ENCODE results near the gene BUB1B.
A peak's percentile ranks its signal among the peaks of the same experiment; 100 is the strongest.
"Not testable (repeated sequence)": the region's sequence is repeated elsewhere in the genome, so short reads cannot be mapped to it uniquely, and the experiment has no call there.

The BUB1B gene

DNA sequence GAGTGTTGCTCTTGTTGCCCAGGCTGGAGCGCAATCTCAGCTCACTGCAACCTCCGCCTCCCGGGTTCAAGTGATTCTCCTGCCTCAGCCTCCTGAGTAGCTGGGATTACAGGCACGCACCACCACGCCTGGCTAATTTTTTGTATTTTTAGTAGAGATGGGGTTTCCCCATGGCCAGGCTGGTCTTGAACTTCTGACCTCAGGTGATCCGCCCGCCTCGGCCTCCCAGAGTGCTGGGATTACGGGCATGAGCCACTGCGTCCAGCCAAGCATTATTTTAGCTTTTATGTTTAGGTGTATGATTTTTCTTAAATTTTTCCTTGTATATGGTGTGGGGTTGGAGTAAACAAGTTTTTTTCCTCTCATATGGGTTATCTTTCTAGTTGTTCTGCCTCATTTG lies 6.5 kb downstream of the BUB1B start:
- DNase-seq; in situ Hi-C loops (cut with MboI; ENCODE audit: low pct_unique_long_range_greater_than_20kb, low sequenced_read_pairs): not testable (repeated sequence)

DNA sequence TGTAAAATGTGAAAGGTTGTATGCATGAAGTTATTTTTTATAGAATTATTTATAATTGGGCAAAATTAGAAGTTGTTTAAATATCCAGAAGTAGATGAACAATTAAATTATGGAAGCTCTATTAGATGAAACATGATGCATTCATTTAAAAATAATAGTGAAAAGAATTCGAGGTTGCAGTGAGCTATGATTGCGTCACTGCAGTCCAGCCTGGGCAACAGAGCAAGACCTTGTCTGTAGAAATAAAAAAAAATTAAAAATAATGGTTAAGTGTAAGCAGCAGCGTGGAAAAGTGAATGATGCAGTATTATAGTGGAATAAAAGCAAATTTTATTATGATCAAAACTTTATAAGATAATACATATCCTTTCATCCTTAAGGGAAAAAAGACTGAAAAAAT lies 14.3 kb downstream of the BUB1B start:
- DNase-seq = no peak
- in situ Hi-C loops (cut with MboI; ENCODE audit: low pct_unique_long_range_greater_than_20kb, low sequenced_read_pairs) = no loop called here

DNA sequence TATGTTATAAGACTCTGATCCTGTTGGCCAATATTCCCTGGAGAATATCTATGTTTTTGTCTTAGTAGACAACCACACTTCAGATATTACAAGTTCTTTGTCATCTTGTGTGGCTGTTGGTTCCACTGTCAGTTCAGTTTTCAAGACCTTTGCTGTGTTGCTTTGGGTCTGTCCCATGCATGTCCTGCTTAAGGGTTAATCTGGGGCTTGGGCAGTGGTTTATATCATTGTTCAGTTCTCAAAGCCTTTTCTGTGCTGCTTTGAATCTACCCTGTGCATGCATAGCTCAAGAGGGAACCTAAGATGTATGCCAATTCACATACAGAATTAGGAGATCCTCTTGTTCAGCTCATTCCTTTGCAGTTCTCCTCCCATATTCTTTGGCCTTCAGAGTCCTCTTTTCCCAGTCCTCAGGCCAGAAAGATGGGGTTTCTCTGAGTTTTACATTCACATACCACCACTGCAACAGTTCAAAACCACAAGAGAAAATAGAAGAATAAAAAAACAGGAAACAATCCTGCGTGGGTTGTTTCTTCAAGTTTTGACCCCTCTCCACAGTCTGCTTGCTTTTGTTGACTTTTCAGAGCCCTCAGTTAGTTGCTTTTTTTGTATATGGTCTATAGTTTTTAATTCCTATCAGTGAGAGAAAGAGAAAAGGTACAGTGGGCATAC lies 21.6 kb downstream of the BUB1B start:
- in situ Hi-C loops (cut with MboI; ENCODE audit: low pct_unique_long_range_greater_than_20kb, low sequenced_read_pairs) = no loop called here
- peak; percentile 27 for DNase-seq

DNA sequence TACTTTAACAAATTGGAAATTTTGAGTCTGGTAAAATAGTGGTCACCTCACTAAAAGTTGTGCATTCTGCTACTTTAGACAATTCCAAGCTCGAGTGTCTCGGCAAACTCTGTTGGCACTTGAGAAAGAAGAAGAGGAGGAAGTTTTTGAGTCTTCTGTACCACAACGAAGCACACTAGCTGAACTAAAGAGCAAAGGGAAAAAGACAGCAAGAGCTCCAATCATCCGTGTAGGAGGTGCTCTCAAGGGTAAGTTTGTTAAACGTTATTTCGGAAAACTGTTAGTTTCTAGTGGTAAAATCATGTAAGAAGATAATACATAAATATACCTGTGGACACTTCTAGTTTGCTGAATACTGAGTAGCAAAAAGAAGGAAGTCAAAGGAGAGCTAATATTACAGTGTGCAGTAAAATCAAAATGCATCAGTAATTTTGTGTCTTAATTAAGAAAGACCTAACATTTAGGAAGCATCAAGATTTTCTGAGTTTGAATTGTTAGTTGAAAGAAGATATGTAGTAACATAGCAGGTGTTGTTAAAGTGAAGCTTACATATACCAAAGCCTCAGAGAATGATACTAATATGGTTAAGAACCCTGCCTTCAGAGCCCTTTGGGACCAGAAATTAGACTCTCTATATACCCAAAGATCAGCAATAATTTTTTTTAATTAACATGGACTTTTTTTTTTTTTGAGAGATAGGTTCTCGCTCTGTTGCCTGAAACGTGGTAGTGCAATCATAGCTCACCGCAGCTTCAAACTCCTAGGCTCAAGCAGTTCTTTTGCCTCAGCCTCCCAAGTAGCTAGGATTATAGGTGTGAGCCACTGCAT lies 23.0 kb downstream of the BUB1B start:
- in situ Hi-C loops (cut with MboI; ENCODE audit: low pct_unique_long_range_greater_than_20kb, low sequenced_read_pairs) = no loop called here

DNA sequence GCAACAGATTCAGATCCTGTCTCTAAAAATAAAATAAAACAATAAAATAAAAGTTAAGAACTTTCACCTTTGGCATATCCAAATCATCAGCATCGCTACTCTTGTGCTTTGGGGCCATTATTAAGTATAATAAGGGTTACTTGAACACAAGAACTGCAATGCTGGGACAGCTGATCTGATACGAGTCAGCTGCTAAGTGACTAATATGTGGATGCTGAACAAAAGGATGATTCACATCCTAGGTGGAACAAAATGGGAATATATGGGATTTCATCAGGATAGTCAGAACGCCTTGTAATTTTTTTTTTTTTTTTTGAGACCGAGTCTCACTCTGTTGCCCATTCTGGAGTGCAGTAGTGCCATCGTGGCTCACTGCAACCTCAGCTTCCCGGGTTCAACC lies 29.7 kb downstream of the BUB1B start:
- in situ Hi-C loops (cut with MboI; ENCODE audit: low pct_unique_long_range_greater_than_20kb, low sequenced_read_pairs) = no loop called here
- no peak for DNase-seq

More for the DNA sequence above, 23.0 kb downstream of the BUB1B start:
- no peak for DNase-seq

DNA sequence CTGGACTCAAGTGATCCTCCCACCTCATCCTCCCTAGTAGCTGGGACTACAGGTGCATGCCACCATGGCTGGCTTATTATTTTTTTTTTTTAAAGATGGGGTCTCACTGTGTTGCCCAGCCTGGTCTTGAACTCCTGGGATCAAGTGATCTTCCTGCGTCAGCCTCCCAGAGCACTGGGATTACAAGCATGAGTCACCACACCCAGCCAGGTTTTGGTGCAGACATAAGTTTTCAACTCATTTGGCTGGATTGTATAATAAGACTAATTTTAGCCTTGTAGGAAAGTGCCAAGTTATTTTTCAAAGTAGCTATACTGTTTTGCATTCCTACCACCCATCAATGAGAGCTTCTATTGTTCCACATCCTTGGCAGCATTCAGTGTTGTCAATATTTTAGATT lies 32.1 kb downstream of the BUB1B start:
- in situ Hi-C loops (cut with MboI; ENCODE audit: low pct_unique_long_range_greater_than_20kb, low sequenced_read_pairs) = no loop called here
- no peak for DNase-seq

DNA sequence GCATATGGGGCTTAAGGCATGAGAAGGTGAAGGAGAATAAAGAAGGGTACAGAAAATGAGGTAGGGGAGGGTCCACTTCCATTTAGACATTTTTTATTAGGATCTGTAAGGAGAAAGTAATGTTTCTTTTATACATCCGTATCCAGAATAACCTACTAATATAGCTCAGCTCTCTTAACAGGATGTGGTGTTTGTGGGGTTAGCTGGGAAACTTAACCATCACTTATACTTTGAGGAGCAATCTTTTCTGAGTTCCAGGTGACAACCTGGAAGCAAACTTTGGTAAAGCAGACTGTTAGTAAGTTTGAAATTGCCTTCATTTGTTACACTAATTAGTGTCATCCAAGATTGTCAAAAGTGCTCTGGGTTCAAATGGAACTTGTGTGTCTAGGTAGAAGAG lies 36.6 kb downstream of the BUB1B start:
- no peak for DNase-seq
- in situ Hi-C loops (cut with MboI; ENCODE audit: low pct_unique_long_range_greater_than_20kb, low sequenced_read_pairs) = no loop called here

DNA sequence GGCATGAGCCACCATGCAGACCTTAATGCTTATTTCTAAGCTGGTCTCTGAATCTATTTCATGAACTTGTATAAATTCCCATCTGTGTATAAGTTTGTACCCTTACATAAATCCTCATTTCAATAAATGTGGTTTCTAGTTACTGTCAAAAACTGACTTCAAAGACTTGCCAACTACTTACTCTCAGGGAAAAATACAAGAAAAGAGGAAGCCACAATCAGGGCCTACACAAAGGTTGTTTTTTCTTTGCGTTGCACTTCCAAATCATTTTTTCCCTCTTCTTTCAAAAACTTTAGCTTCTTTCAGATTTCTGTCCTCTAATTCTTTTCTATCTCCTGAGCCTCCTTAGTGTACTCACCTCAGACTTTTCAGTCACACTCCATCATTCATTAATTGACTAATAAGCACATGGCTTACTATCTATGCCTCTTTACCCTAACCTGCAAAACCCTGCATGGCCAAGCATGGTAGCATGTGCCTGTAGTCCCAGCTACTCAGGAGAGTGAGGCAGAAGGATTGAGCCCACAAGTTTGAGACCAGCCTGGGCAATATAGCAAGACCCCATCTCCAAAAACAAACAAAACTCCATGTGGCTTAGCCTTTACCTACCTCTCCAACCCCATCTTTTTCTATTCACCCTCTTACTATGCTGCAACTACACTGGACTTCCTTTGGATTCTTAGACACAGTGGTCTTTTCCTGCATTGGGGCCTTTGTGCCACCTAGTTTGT lies 37.7 kb downstream of the BUB1B start:
- in situ Hi-C loops (cut with MboI; ENCODE audit: low pct_unique_long_range_greater_than_20kb, low sequenced_read_pairs) = no loop called here
- no peak for DNase-seq

DNA sequence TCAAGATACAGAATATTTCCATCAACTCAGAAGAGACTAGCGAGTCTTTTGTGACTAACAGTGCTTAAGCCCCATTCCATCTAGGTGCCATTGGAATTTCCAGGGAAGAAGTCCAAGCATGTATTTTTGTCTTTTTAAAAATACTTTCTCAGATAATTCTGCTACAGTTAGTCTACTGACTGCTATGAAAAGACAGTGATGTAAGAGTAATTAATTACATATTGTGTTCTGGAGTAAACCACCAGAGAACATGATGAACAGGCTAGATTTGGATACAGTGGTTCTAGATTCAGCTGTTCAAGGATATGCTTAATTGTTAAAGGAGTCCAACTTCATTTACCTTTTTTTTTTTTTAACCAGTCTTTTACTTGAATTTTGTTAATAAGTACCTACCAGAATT lies 43.2 kb downstream of the BUB1B start:
- in situ Hi-C loops (cut with MboI; ENCODE audit: low pct_unique_long_range_greater_than_20kb, low sequenced_read_pairs) = no loop called here
- no peak for DNase-seq

DNA sequence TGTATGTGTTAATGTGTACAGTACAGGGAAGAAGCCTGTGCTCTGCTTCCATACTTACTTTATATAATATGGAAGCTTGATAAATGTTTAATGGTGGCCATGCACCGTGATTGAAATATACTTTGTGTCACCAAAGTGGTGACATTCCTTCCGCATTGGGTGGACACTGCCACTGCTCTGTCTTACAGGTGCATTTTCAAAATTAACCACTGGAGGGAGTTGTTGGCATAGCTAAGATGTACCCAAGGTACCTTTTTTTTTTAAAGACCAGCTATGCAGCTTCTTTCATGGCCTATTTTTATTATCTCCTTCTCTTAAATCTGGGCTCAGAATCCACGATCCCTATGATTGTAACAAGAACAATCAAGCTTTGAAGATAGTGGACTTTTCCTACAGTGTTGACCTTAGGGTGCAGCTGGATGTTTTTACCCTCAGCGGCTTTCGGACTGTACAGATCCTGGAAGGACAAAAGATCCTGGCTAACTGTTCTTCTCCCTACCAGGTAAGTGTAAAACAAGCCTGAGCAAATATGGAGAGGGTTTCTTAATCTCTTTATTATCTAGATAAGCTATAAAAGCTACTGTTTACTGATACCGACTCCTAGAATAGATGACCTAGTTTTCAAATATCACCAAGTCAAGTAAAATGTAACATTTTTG lies 56.4 kb downstream of the BUB1B start:
- DNase-seq = peak; percentile 83
- in situ Hi-C loops (cut with MboI; ENCODE audit: low pct_unique_long_range_greater_than_20kb, low sequenced_read_pairs) = loop anchor here (10.0 kb wide), 1 partner anchor 58 kb away; no protein-coding TSS in a partner anchor

DNA sequence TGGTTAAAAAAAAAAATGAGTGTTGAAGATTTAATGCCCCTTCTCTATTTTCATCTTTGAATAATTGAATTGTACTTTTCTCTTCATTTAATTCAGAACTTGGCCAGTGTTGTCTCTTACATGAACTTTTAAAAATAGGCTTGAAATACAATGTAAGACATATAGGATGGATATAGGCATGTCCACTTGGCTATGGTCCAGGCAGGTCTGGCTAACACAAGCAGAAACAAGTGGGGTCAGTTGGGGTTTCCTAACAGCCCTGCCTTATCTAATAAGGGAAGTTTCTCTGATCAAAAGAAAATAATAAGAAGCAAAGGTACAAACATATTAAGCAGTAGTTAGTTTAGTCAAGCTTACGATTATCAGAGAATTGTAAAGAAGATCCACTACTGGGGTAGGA lies 58.9 kb downstream of the BUB1B start:
- in situ Hi-C loops (cut with MboI; ENCODE audit: low pct_unique_long_range_greater_than_20kb, low sequenced_read_pairs) = loop anchor here (10.0 kb wide), 1 partner anchor 55 kb away; no protein-coding TSS in a partner anchor
- no peak for DNase-seq

DNA sequence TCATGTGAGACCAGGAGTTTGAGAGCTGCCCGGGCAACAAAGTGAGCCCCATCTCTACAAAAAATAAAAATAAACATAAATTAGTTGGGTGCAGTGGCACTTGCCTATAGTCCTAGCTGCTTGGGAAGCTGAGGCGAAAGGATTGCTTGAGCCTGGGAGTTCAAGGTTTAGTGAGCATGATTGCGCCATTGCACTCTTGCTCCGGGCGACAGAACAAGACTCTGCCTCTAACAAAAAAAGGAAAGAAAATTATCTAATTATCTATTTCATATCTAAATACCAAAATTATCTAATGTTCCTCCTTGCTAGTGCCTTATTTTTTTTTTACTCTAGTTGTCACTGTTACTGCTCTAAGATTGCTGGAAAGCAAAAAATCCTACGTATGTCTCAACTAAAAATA lies 61.3 kb downstream of the BUB1B start:
- no peak for DNase-seq

DNA sequence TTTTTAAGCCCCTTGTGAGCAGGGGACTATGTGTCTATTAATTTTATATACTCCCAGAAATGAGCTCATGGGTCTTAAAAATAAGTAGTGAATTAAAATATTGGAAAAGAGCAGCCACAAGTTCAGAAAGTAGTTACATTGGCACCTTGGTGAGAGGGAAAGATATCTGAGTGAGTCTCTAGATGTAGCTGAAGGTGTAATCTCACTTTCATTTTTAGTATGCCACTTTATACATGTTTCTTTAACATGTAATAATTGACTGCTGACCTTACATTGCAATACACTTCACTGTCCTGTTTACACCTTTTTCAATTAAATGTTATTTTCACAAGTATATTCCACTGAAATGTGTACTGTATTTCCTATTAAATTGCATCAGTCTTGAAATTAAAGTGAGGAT lies 65.9 kb downstream of the BUB1B start:
- DNase-seq = no peak
- in situ Hi-C loops (cut with MboI; ENCODE audit: low pct_unique_long_range_greater_than_20kb, low sequenced_read_pairs) = no loop called here

More for the DNA sequence above, 61.3 kb downstream of the BUB1B start:
- in situ Hi-C loops (cut with MboI; ENCODE audit: low pct_unique_long_range_greater_than_20kb, low sequenced_read_pairs) = no loop called here

DNA sequence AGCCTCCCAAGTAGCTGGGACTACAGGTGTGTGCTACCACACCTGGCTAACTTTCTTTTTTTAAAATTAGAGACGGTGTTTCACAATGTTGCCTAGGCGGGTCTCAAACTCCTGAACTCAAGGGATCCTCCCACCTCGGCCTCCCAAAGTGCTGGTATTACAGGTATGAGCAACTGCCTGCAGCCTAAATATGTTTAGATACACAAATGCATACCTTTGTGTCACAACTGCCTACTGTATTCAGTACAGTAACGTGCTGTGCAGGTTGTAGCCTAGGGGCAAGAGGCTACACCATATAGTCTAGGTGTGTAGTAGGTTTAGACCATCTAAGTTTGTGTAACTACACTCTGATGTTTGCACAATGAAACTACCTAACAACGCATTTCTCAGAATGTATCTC lies 68.4 kb downstream of the BUB1B start:
- no peak for DNase-seq
- in situ Hi-C loops (cut with MboI; ENCODE audit: low pct_unique_long_range_greater_than_20kb, low sequenced_read_pairs) = no loop called here

DNA sequence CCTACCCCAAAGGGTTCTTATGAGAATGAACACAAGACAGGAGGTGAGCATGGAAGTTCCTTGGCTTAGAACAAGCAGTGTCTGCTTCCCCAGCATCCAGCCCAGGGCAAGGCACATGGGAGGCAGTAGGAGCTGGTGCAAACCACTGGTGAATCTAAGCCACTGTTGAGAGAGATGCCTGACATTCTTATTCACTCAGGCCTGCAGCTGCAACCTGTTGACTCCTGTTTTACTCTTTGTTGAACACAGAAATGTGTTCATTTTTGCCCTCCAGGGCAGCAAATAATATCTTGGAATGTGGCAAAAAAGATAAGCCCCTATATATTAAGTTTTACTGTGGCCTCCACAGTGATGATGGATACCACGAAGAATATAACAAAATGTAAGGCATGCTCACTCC lies 69.1 kb downstream of the BUB1B start:
- in situ Hi-C loops (cut with MboI; ENCODE audit: low pct_unique_long_range_greater_than_20kb, low sequenced_read_pairs) = no loop called here
- DNase-seq = no peak

DNA sequence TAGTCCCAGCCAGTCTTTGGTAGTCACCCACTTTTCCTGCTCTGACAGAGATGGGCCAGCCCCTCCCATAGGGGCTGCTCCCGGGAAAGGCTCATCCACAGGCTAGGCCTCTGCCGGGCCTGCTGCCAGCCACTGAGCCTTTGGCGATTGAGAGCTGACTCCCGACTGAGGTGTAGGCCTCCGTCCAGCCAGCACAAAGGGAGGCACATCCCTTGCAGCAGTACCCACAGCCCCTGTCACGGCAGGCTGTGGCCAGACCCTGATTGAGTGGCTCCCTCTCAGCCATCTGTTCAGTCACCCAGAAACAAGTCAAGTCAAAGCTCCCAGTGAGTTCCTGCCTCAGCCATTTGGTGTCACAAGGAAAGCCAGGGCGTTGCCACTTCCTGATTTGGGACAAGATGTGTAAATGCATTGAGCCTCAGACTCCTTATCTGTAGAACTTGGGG lies 71.8 kb downstream of the BUB1B start:
- DNase-seq = peak; percentile 78

DNA sequence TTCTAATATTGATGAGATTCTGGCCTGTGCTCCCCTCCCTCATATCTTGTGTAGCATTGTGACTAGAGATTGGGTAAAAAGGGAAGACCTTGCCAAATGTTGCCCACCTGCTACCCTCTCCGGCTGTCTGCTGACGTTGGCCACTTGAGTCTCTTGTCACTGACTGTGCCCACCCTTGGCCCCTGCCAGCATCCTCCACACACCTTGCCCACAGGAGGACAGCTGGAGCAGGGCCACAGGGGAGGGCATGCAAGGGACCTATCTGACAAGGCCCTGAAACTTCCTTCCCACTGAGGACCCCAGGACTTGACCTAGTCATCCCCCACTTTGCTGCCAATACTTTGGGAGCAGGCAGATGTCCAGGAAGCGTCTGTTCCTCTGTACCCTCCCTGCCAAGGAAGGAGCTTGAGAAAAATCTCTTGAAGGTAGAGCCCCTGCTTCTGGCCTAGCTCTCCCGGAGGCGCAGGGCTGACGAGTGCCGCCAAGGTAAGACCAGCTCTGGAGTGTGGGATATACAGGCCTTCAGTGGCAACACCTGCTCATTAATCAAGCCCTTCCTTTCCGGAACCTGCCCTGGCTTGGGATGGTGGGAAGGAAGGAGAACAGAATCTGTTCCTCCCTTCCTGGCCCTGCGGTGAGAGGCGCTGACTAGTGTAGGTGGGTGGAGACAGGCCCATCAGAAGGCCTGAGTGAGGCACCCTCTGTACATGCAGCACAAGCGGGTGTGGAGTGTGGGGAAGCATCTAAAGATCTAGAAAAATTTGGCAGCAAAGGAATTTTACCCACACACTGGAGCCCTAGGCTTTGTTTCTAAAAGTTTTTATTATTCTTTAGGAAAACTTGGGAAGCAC lies 73.1 kb downstream of the BUB1B start:
- in situ Hi-C loops (cut with MboI; ENCODE audit: low pct_unique_long_range_greater_than_20kb, low sequenced_read_pairs) = no loop called here

More for the DNA sequence above, 71.8 kb downstream of the BUB1B start:
- in situ Hi-C loops (cut with MboI; ENCODE audit: low pct_unique_long_range_greater_than_20kb, low sequenced_read_pairs) = no loop called here

DNA sequence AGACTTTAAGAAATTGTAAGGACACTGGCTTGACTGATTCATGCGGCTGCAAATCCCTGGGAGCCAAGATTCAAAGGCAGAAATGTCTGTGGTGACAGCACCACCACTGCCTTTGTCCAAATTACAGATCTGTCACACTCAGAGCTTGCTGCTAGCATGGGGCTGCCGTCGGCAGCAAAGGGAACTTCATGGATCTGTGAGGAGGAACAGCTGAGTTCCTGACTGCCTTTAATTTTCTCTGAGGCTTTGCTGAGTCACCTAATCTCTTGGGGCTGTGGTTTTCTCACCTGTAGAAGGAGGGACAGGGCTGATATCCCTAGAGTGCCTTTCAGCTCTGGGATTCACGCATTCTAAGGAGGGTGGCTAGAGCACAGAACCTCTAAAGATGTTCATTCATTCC lies 73.9 kb downstream of the BUB1B start:
- peak; percentile 43 for DNase-seq
- in situ Hi-C loops (cut with MboI; ENCODE audit: low pct_unique_long_range_greater_than_20kb, low sequenced_read_pairs) = no loop called here

More for the DNA sequence above, 73.1 kb downstream of the BUB1B start:
- peak; percentile 26 for DNase-seq
